HL-60/S4 (cell line): Measurements from ENCODE around the gene SOX6.
"Not testable (repeated sequence)": the region's sequence is repeated elsewhere in the genome, so short reads cannot be mapped to it uniquely, and the experiment has no call there.

ENCODE experiments used
- in situ Hi-C: fragments of 300-500 bp; cut with MboI; formaldehyde crosslinking; loops from 2 replicates; pipeline ENCODE4 v1.14.3; 2022; ENCODE audit warnings: low sequenced_read_pairs

SOX6 gene

DNA sequence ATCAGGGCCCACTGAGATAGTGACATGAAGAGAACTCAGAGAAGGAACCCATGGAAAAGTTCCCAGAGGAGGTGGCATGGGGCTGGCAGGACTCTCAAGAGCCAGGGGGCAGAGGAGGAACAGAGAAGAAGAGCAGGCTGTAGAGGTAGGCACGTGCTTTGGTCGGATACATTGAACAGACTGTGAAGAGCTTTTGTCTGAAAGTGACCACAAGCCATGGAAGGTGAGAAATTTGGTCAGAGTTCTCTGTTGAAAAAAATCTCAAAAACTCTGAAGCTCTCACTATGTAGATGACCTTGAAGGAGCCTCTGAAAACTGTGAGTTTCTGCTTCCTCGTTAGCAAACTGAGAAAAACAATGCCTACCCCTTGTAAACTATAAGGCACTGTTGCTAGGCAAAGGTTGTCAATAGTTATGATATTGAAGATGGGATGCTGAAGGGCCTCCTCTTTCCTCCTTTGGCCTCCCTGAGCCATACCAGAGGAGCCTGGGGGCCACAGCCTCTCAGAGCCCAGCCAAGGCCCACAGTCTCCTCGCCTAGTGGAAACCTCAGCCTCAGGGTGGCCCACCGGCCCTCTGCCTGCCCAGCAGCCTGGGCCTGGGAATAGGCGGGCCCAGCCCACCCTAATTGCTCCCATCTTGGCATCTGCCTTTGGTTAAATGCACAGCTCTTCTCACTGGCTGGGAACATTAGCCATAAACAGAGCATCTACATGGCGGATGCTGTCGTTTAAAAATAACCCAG, 415.7 kb downstream of the SOX6 start:
- in situ Hi-C loops: no loop called here

DNA sequence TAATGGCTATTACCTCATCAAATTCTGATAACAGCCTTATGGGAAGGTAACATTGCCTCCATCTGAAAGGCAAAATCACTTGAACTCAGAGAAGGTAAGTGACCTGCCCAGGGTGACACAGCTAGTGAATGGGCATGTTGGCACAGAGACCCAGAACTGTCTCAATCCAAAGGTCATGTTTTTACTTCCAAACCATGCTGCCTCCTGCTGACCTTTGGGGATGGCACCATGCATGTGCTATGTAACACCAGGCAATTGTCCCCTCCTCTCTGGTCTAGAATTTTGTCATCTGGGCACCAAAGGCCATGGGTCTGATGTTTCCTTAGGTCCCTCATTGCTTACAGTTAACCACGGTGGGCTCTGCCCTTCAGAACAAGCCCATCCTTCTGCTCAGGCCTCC, 417.4 kb downstream of the SOX6 start:
- in situ Hi-C loops: no loop called here

DNA sequence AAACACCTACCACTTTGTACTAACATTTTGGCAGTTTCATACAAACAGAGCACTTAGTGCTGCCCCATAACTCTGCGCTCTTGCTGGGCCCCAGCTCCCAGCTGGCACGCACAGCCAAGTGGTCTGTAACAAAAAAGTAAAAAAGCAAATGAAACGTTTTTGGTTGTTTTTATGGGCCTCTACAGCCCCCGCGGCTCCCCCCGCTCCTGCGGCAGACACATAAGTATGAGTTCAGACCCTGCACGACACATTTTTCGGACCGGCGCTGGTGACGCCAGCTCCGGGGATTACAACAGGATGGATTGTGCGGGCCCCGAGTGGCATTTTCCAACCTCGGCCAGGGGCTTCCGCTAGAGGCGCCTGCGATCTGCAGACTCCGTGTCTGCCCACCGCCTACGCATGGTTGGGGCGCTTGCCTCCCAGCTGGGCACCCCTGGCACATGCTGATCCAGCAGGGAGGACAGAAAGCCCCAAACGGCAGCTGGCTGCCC, 418.2 kb downstream of the SOX6 start:
- in situ Hi-C loops: no loop called here

DNA sequence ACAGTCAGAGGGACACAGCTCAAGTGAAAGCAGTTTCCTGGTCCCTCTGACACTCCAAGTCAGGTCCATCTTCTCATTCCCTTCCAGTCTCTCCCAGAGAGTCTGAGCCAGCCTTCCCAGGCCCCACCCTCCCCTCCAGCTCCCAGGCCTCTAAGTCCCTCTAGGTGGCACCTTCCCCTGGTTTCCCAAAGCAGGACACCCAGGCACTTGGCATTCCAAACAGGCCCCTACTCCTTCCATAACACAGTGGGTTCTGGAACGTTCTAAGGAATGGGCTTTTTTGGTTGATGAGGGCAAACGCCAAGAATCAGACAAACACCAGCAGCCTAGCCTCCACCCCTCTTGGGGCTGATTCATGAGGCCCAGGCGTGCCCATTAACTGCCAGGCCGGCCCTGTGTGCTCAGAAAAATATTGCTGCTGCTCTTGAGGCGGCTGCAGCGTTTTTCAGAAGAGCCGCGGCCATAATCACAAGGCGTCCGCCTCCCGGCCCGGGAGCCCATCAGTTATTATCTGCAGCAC, 418.7 kb downstream of the SOX6 start:
- in situ Hi-C loops: no loop called here

DNA sequence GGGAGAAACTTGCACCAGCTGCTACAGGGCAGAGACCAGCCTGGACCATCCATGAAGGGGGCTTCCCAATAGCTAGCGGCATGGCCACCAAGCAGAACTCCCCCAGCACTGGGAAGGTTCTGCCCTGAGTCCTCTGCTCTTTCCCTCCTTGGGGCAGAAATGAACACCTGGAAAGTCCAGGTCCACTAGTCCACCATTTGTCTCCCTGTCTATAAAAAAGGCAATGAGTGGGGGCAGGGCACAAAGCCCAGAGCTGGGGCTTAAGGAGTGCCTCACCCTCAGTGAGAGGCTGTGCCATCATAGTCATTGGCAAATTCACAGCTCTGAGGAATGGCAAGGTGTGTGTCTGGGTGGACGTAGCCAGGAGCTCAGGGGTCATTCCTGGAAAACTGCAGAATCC, 420.3 kb downstream of the SOX6 start:
- in situ Hi-C loops: no loop called here

DNA sequence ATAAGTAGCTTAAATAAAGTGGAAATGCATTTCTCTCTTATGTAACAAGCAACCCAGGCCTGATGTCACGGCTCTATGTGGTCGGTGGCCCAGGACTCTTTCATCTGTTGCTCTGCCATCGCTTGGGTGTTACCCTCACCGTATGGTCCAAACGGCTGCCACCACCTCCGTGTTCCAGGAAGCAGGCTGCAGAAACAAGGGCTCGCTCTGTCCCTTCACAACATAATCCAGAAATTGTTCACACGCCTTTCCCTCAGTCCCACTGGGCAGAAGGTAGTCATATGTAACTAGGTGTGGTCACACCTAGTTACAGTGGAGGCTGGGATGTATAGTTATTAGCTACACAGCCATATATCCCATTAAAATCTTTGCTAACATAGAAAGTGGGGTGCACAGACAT, 421.0 kb downstream of the SOX6 start:
- in situ Hi-C loops: no loop called here

DNA sequence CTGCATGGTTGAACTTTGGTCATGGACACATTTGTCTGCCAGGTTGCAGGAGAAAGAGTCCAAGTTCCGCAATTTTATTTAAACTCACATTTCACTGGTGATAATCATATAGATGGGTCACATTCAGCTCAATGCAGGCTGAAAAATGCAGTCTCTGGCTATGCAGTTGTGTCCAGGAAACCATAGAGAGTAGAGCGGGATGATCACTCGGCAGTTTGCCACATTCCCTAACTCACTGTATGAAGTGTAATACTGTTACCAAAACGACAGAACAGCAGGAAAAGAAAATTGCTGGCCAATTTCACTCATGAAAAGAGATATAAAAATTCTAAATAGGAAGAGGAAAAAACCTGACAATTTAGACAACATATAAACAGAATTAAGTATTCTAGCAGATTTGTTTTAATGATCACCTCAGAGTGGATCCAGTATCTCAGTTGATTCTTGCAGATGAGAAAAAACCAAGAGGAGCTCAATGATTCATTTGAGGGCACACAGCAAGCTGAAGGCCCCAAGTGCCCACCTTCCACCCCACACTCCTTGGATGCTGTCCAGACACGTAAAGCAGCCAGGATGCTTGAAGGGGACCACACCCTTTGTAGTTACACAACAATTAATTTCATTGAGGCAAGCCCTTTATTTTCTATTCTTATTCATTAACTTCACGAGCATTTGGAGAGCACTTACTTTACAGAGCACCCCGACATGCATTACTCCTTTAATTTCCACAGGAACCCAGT, 422.3 kb downstream of the SOX6 start:
- in situ Hi-C loops: no loop called here

DNA sequence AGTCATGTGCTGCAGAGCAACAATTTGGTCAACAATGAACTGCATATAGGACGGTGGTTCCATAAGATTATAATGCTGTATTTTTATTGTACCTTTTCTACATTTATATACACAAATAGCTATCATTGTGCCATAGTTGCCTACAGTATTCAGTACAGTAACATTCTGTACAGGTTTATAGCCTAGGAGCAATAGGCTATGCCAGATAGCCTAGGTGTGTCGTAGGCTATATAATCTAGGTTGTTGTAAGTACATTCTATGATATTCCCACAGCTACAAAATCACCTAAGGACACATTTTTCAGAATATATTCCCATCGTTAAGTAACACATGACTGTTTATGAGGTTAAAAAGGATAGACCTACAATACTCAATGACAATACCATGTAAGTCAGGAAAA, 423.9 kb downstream of the SOX6 start:
- in situ Hi-C loops: no loop called here

DNA sequence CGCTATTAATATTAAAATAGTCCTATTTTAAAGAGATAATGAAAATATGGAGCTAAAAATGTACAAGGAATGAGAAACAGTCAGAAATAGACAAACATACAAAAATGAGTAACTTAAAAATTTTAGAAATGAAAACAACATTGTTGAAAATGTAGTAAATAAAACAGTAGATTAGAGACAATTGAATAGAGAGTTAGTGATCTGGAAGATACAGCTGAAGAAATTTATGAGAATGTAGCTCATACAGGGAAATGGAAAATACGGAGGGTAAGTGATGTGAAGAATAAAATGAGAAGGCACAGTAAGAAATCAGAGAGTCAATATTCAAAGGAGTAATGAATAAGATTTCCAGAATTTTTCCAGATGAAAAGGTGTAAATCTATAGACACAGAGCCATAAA, 424.8 kb downstream of the SOX6 start:
- in situ Hi-C loops: no loop called here

DNA sequence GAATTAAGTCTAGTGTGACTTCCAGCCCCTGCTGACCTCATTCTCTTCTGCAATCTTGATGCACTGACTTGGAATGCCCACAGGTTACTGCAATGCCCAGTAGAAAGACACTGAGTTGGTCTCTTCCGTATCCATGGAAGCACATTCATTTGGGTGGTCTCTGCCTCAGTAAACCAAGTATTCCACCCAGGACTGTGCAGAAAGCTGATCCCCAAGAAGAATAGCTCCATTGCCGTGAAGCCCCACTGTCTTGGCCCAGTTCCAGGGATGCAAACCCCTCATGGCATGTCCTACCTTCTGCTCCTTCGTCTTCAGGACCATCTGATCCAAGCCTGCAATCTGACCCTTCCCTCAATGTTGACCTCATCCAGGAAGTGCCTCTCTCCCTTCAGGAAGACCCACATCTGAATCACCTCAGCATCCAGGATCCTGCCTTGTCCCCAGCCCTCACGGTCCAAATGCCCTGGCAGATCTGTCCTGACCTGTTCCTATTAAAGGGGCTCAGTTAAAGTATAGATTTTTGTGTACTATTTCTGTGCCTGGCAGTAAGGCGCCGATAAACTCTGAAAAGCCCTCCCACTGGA, 425.8 kb downstream of the SOX6 start:
- in situ Hi-C loops: no loop called here

DNA sequence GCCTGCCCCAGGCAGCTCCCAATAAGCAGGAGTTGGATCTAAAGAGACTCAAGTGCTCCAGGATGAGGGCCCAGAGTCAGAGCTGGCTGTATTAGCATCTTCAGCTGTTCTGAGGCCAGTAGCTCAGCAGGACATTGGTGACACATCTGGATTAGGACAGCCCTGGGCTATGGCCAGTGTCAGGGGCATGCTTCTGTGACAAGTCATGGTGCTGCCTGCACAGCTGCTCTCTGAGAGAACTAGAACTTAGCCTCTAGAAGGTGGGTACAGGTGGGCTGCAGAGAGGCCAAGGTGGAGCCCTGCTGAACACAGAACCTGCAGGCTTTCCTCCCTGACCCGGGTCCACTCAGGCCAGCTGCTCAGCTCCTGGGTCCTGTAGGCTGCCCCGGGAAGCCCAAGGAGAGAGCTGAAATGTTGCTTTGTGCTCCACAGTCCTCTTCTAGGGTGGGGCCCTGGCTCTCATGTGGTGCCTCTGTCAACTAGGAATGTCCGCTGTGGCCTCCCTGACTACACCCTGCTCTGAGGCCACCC, 426.9 kb downstream of the SOX6 start:
- in situ Hi-C loops: no loop called here

DNA sequence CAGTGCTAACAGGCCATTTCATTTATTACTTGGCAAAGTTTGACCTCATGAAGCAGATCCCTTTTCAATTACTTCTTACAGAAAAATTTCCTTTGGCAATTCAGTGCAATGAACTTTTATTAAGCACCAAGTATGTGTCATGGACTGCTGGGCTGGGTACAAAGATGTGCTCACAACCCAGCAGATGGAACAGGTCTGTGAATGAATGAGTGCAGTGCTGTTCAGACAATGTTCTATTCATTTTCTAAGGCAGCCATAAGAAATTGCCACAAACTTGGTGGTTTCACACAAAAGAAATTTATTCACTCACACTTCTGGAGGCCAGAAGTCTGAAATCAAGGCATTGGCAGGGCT, 428.5 kb downstream of the SOX6 start:
- in situ Hi-C loops: no loop called here

DNA sequence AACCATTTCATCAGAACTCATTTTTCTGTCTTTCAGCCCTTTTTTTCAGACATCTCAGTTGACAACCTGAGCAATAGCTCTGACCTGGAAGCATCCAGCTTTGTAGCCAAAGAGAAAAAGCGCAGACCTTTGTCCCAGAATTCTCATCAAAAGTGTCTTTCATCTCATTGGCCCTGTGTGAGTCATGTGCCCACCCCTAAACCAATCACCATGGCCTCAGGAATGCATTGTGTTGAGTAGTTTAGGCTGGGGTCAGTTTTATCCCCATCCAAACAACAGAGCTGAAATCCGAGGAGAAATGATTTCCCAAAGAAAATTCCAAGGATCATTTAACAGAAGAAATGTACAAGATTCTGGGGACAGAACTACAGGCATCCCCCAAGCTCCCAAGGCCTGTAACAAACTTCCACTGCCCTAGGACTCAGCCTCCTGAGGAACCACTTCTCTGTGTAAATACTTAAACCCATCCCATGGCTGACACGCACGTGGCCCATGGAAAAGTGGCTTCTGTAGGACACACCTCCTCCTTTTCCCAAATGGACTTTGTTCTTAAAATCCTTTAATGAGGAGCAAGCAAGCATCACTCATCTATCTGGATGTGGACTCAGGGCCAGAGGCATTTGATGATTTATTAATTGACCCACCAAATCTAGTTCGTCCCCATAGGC, 429.0 kb downstream of the SOX6 start:
- in situ Hi-C loops: no loop called here

DNA sequence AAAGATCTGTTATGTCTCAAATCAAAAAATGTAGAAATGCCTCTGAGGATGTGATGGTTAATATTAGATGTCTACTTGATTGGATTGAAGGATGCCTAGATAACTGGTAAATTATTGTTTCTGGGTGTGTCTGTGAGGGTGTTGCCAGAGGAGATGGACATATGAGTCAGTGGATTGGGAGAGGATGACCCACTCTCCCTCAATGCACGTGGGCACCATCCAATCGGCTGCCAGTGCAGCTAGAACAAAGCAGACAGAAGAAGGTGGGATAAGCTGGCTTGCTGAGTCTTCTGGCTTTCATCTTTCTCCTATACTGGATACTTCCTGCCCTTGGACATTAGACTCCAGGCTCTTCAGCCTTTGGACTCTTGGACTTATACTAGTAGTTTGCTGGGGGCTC, 430.3 kb downstream of the SOX6 start:
- in situ Hi-C loops: no loop called here

DNA sequence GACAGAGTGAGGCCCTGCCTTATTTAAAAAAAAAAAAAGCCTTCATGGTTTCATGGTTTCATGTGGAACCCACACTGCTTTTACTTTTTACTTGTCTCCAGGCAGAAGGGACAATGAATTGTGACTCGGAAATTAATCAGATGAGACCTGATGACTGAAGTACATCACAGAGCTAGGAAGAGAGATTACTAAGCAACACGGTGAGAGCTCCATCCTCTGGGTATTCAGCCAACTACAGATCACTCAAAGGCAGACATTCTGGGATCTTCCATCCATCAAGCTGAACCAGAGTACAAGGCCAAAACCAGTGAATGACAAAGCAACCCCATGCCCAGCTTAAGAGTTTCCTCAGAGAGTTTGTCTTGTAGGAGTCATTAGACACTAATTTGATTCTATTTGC, 433.2 kb downstream of the SOX6 start:
- in situ Hi-C loops: no loop called here

DNA sequence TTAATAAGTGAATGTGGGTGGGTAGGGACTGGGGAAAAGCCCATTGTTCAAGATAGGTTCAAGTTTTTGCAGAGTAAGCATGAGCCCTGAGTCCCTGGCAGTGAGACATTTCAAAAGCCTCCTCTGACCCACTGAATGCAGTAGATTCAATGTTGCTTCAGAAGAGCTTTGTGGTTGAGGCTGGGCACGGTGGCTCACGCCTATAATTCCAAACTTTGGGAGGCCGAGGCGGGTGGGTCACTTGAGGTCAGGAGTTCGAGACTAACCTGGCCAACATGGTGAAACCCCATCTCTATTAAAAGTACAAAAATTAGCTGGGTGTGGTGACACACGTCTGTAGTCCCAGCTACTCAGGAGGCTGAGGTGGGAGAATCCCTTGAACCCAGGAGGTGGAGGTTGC, 433.6 kb downstream of the SOX6 start:
- in situ Hi-C loops: not testable (repeated sequence)

DNA sequence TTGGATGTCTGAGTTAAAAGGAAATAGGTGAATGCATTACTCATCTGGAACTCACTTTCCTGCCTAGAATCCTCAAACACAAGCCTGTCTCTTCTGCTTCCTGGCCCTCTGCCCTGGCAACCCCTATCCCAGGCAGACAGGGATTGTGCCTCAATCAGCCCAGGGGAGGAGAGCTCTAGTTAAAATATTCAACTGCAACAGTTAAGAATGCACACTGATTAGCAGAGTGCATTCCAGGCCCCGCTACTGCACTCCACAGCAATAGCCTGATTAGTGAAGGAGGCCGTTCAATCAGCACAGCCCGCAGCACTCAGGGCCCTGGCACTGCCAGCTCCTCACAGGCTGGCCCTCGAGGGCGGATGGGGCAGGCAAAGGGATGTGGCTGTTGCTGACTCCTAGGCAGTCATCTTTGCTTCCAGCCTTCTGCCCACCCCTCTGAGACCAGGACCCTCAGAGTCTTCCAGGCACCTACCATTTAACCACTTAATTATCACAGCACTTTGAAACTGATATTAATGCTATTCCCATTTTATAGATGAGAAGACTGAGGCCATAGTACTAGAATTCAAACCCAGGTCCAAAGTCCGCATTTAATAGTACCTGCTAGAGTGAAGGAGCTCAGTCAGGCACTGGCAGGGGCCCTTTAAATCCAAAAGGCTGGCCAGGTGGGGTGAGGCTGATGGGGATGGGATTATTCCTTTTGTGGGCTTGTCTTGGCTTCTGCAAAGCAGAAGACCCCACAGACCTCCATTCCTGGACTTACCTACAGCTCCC, 435.3 kb downstream of the SOX6 start:
- in situ Hi-C loops: no loop called here

DNA sequence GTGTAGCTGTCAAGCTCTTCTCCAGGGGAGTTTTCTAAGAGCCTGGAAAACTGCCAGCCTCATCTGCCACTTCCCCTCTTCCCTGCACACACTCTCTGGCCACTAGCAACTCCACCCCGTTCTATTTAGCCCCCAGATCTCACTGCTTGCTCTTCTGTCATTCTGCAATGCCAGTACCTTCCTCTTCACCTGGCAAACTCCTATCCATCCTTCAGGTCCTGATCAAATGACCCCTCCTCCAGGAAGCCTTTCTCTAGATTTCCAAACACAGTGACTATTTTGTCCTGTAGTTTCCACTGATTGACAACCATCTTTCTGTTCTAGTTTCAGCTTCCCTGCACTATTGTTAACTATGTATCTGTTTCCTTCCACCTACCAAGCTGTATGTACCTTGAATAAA, 437.7 kb downstream of the SOX6 start:
- in situ Hi-C loops: no loop called here

DNA sequence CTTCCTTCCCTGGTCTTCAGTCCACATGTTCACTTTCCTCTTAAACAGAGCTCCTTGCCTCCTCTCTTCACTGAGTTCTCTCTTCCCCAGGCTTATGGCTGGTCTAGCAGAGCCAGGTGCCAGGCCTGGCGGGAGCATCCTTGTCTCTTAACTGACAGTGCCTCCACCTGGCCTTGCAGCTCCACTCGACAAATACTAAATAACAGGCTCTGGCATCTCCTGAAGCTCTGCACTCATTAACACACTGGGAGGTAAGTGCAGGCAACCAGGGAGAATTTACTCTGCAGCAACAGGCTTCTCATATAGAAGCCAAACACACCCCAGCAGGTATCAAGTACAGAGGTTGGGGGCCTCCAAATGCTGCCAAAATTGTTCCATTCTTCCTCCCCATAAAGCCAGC, 438.1 kb downstream of the SOX6 start:
- in situ Hi-C loops: no loop called here
